Measurements from ENCODE around the gene MSI2. TPM values are rescaled to one million over a fixed set of nuclear protein-coding genes. Genes with fewer than 3 reads are reported as not detected.

MSI2 gene
- total and polyA plus RNA-seq, 2 experiments from 2014 or later = 18.9 to 41.8 TPM

DNA sequence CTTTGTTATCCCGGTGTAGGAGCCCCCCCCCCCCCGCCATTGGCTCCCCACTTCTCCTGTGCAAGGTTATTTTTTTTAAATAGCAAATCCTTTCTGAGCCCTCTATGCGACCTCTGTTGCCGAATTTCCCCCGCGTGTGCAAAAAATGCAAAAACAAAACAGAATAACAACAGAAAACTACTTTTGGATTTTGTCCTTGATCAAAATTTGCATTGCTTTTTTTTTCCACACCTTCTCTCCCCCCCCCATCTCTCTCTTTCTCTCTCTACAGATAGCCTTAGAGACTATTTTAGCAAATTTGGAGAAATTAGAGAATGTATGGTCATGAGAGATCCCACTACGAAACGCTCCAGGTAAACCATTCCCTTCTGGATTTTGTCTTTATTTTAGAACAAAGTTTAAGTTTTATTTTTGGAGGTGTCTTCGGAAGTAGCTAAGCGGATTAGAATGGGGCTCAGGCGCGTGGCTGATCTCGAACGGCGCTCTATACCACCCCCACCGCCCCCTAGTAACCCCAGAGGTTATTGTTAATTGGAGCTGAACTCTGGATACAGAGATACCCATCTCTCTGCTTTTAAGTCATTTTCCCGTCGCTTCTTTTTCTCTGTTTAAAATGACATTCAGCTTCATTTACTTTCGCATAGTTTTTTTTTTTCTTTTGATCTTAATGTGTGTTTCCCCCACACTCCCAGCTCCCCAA is 1.0 kb downstream of the MSI2 start:
- Histone ChIP-seq H3K4me2 (peak overlapping the region; percentile 96), H2AFZ (no peak overlapping the region), H3K4me3 (peak overlapping the region; percentile 86), H3K79me2 (replicated peaks; ENCODE audit: insufficient read depth) (peaks cover 8% of the 10 kb centered on the region), H3K27me3 (ENCODE audit: insufficient read depth) (peaks cover 60% of the 10 kb centered on the region), H3F3A (replicated peaks; ENCODE audit: low read depth) (0 out of 2 replicates have a peak, but pooled peaks cover 3% of the 10 kb centered on the region), H3K27ac (ENCODE audit: low read depth) (no peak overlapping the region; the same call in 1 of the 2 replicates), H3K36me3 (ENCODE audit: insufficient read depth) (peaks cover 7% of the 10 kb centered on the region; the same call in 1 of the 2 replicates), H3K4me1 (ENCODE audit: insufficient read depth) (peaks cover 41% of the 10 kb centered on the region), H4K20me1 (replicated peaks; ENCODE audit: insufficient read depth) (peaks cover 22% of the 10 kb centered on the region), H3K9me2 (ENCODE audit: insufficient read depth) (no peaks in the 10 kb centered on the region)
- H3K9me3 Mint-ChIP-seq = no peaks in the 10 kb centered on the region
- peak overlapping the region; percentile 81 for H3K4me3 Mint-ChIP-seq
- TF ChIP-seq, protein P1, sequence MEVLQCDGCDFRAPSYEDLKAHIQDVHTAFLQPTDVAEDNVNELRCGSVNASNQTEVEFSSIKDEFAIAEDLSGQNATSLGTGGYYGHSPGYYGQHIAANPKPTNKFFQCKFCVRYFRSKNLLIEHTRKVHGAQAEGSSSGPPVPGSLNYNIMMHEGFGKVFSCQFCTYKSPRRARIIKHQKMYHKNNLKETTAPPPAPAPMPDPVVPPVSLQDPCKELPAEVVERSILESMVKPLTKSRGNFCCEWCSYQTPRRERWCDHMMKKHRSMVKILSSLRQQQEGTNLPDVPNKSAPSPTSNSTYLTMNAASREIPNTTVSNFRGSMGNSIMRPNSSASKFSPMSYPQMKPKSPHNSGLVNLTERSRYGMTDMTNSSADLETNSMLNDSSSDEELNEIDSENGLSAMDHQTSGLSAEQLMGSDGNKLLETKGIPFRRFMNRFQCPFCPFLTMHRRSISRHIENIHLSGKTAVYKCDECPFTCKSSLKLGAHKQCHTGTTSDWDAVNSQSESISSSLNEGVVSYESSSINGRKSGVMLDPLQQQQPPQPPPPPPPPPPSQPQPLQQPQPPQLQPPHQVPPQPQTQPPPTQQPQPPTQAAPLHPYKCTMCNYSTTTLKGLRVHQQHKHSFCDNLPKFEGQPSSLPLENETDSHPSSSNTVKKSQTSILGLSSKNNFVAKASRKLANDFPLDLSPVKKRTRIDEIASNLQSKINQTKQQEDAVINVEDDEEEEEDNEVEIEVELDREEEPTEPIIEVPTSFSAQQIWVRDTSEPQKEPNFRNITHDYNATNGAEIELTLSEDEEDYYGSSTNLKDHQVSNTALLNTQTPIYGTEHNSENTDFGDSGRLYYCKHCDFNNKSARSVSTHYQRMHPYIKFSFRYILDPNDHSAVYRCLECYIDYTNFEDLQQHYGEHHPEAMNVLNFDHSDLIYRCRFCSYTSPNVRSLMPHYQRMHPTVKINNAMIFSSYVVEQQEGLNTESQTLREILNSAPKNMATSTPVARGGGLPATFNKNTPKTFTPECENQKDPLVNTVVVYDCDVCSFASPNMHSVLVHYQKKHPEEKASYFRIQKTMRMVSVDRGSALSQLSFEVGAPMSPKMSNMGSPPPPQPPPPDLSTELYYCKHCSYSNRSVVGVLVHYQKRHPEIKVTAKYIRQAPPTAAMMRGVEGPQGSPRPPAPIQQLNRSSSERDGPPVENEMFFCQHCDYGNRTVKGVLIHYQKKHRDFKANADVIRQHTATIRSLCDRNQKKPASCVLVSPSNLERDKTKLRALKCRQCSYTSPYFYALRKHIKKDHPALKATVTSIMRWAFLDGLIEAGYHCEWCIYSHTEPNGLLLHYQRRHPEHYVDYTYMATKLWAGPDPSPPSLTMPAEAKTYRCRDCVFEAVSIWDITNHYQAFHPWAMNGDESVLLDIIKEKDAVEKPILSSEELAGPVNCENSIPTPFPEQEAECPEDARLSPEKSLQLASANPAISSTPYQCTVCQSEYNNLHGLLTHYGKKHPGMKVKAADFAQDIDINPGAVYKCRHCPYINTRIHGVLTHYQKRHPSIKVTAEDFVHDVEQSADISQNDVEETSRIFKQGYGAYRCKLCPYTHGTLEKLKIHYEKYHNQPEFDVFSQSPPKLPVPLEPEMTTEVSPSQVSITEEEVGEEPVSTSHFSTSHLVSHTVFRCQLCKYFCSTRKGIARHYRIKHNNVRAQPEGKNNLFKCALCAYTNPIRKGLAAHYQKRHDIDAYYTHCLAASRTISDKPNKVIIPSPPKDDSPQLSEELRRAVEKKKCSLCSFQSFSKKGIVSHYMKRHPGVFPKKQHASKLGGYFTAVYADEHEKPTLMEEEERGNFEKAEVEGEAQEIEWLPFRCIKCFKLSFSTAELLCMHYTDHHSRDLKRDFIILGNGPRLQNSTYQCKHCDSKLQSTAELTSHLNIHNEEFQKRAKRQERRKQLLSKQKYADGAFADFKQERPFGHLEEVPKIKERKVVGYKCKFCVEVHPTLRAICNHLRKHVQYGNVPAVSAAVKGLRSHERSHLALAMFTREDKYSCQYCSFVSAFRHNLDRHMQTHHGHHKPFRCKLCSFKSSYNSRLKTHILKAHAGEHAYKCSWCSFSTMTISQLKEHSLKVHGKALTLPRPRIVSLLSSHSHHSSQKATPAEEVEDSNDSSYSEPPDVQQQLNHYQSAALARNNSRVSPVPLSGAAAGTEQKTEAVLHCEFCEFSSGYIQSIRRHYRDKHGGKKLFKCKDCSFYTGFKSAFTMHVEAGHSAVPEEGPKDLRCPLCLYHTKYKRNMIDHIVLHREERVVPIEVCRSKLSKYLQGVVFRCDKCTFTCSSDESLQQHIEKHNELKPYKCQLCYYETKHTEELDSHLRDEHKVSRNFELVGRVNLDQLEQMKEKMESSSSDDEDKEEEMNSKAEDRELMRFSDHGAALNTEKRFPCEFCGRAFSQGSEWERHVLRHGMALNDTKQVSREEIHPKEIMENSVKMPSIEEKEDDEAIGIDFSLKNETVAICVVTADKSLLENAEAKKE (CRISPR knock-in tag; IDR thresholded peaks at IDR 0.05) = no peak
- TF ChIP-seq POLR2AphosphoS5 (IDR thresholded peaks at IDR 0.05; ENCODE audit: low read depth) = no peak
- TF ChIP-seq CREB1 (CRISPR knock-in tag; IDR thresholded peaks at IDR 0.05; ENCODE audit: low read depth) = no peak
- no peak for TF ChIP-seq STAT1 (IDR thresholded peaks at IDR 0.05; ENCODE audit: unreplicated experiment)
- no peak for TF ChIP-seq EZH2 (IDR thresholded peaks at IDR 0.05; ENCODE audit: low read depth, unreplicated experiment)
- no peak for TF ChIP-seq ZNF114 (CRISPR knock-in tag; IDR thresholded peaks at IDR 0.05)
- TF ChIP-seq NANOG (IDR thresholded peaks at IDR 0.05; ENCODE audit: borderline replicate concordance) = no peak
- TF ChIP-seq, protein P2, sequence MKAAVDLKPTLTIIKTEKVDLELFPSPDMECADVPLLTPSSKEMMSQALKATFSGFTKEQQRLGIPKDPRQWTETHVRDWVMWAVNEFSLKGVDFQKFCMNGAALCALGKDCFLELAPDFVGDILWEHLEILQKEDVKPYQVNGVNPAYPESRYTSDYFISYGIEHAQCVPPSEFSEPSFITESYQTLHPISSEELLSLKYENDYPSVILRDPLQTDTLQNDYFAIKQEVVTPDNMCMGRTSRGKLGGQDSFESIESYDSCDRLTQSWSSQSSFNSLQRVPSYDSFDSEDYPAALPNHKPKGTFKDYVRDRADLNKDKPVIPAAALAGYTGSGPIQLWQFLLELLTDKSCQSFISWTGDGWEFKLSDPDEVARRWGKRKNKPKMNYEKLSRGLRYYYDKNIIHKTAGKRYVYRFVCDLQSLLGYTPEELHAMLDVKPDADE (IDR thresholded peaks at IDR 0.05) = no peak
- no peak for TF ChIP-seq ZNF331 (CRISPR knock-in tag; IDR thresholded peaks at IDR 0.05; ENCODE audit: low read depth)
- TF ChIP-seq JUNB (IDR thresholded peaks at IDR 0.05; ENCODE audit: unreplicated experiment) = no peak
- TF ChIP-seq, protein P3, sequence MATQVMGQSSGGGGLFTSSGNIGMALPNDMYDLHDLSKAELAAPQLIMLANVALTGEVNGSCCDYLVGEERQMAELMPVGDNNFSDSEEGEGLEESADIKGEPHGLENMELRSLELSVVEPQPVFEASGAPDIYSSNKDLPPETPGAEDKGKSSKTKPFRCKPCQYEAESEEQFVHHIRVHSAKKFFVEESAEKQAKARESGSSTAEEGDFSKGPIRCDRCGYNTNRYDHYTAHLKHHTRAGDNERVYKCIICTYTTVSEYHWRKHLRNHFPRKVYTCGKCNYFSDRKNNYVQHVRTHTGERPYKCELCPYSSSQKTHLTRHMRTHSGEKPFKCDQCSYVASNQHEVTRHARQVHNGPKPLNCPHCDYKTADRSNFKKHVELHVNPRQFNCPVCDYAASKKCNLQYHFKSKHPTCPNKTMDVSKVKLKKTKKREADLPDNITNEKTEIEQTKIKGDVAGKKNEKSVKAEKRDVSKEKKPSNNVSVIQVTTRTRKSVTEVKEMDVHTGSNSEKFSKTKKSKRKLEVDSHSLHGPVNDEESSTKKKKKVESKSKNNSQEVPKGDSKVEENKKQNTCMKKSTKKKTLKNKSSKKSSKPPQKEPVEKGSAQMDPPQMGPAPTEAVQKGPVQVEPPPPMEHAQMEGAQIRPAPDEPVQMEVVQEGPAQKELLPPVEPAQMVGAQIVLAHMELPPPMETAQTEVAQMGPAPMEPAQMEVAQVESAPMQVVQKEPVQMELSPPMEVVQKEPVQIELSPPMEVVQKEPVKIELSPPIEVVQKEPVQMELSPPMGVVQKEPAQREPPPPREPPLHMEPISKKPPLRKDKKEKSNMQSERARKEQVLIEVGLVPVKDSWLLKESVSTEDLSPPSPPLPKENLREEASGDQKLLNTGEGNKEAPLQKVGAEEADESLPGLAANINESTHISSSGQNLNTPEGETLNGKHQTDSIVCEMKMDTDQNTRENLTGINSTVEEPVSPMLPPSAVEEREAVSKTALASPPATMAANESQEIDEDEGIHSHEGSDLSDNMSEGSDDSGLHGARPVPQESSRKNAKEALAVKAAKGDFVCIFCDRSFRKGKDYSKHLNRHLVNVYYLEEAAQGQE (IDR thresholded peaks at IDR 0.05; ENCODE audit: unreplicated experiment) = no peak
- no peak for TF ChIP-seq EZH2phosphoT487 (IDR thresholded peaks at IDR 0.05; ENCODE audit: unreplicated experiment)
- TF ChIP-seq, protein P4, sequence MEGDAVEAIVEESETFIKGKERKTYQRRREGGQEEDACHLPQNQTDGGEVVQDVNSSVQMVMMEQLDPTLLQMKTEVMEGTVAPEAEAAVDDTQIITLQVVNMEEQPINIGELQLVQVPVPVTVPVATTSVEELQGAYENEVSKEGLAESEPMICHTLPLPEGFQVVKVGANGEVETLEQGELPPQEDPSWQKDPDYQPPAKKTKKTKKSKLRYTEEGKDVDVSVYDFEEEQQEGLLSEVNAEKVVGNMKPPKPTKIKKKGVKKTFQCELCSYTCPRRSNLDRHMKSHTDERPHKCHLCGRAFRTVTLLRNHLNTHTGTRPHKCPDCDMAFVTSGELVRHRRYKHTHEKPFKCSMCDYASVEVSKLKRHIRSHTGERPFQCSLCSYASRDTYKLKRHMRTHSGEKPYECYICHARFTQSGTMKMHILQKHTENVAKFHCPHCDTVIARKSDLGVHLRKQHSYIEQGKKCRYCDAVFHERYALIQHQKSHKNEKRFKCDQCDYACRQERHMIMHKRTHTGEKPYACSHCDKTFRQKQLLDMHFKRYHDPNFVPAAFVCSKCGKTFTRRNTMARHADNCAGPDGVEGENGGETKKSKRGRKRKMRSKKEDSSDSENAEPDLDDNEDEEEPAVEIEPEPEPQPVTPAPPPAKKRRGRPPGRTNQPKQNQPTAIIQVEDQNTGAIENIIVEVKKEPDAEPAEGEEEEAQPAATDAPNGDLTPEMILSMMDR (conservative IDR thresholded peaks at IDR 0.05; ENCODE audit: low read depth in 2 of 2) = no peak
- H3K4me1 Mint-ChIP-seq = peaks cover 55% of the 10 kb centered on the region
- peaks cover 20% of the 10 kb centered on the region for H3K36me3 Mint-ChIP-seq (ENCODE audit: low read depth)
- H3K27me3 Mint-ChIP-seq (ENCODE audit: insufficient read depth, low read depth, poor library complexity) = peaks cover 12% of the 10 kb centered on the region
- peak overlapping the region; percentile 64 for H3K27ac Mint-ChIP-seq
- DNase-seq (ENCODE audit: low spot score) = peak; percentile 53
- ATAC-seq = no peak

Data from GM23338 (cell line).